T-cell (primary cell): Measurements from ENCODE around the gene MARCKSL1. TPM values are rescaled to one million over a fixed set of nuclear protein-coding genes. Genes with fewer than 3 reads are reported as not detected.

Experiments
- ATAC-seq, 4 experiments: fragments of 200-7000 bp in 3 of 4; fragments of 150-1000 bp in 1 of 4; cut with Tn5 transposase; replicated peaks in 1 of 4; 1 replicate in 3 of 4; 2 replicates in 1 of 4; pipeline ENCODE4 v1.10.0; 2021; ENCODE audit warnings: moderate library complexity in 3 of 4, mild to moderate bottlenecking in 2 of 4, moderate number of reproducible peaks in 1 of 4
- CTCF ChIA-PET, 2 donors: fragments of 300-600 bp; sonication (Branson Sonifier 250); formaldehyde crosslinking; loops; one replicate each; lab custom pipeline; 2022; ENCODE audit warnings: antibody characterized with exemption in 2 of 2; lab: Charles Lee
- POLR2A ChIA-PET, 2 donors: fragments of 300-600 bp; sonication (Branson Sonifier 250); formaldehyde crosslinking; loops; one replicate each; lab custom pipeline; 2022; ENCODE audit warnings: antibody characterized with exemption in 2 of 2; lab: Charles Lee
- DNase-seq, 35 experiments: peaks; one replicate each; pipeline versions ENCODE4 v3.0.0 to v3.0.0-alpha.2; 2013 to 2023
- H3K27ac ChIP-seq: one replicate; pipeline ENCODE4 v1.5.1; 2013; ENCODE audit warnings: low read length
- H3K27me3 ChIP-seq, 2 experiments: replicated peaks in 1 of 2; 1 replicate in 1 of 2; 2 replicates in 1 of 2; pipeline versions ENCODE4 v1.6.1 to v1.7.0; 2013; ENCODE audit warnings: low read length in 1 of 2, mixed read lengths in 1 of 2; ENCODE audit not compliant: control insufficient read depth in 2 of 2, insufficient read depth in 2 of 2; ENCODE audit errors: extremely low read depth in 1 of 2
- H3K36me3 ChIP-seq, 2 donors: 1 replicate in 1 of 2; 2 replicates in 1 of 2; pipeline versions ENCODE4 v1.6.1 to v1.7.0; 2013; ENCODE audit warnings: low read length in 1 of 2; ENCODE audit not compliant: control insufficient read depth in 2 of 2, insufficient read depth in 1 of 2; ENCODE audit errors: extremely low read depth in 1 of 2
- H3K4me1 ChIP-seq, 2 experiments: 1 replicate in 1 of 2; 2 replicates in 1 of 2; pipeline versions ENCODE4 v1.6.1 to v1.7.0; 2013; ENCODE audit warnings: low read length in 2 of 2, mixed read lengths in 1 of 2; ENCODE audit not compliant: insufficient read depth in 2 of 2, control insufficient read depth in 1 of 2; ENCODE audit errors: extremely low read depth in 1 of 2
- H3K4me3 ChIP-seq, 2 donors: 1 replicate in 1 of 2; 2 replicates in 1 of 2; pipeline versions ENCODE4 v1.5.1 to v1.7.0; 2013; ENCODE audit warnings: mild to moderate bottlenecking in 2 of 2, low read length in 1 of 2, moderate library complexity in 1 of 2; ENCODE audit not compliant: control insufficient read depth in 1 of 2; ENCODE audit errors: extremely low read depth in 1 of 2
- H3K9me3 ChIP-seq: 2 replicates; pipeline ENCODE4 v1.7.0; 2013
- H3K27ac Mint-ChIP-seq, 2 donors: one replicate each; pipeline ENCODE4 v1.8.0; 2020 to 2021; ENCODE audit warnings: mild to moderate bottlenecking in 2 of 2, mixed read lengths in 2 of 2
- H3K27me3 Mint-ChIP-seq, 2 donors: one replicate each; pipeline ENCODE4 v1.8.0; 2021 to 2022; ENCODE audit warnings: mixed read lengths in 2 of 2
- H3K36me3 Mint-ChIP-seq: one replicate; pipeline ENCODE4 v1.8.0; 2021; ENCODE audit warnings: mixed read lengths
- H3K4me1 Mint-ChIP-seq, 3 donors: one replicate each; pipeline ENCODE4 v1.8.0; 2020 to 2022; ENCODE audit warnings: mixed read lengths in 3 of 3, mild to moderate bottlenecking in 1 of 3
- H3K4me3 Mint-ChIP-seq, 3 donors: one replicate each; pipeline ENCODE4 v1.8.0; 2020 to 2022; ENCODE audit warnings: mild to moderate bottlenecking in 3 of 3, mixed read lengths in 3 of 3, moderate library complexity in 3 of 3
- H3K9me3 Mint-ChIP-seq, 3 donors: one replicate each; pipeline ENCODE4 v1.8.0; 2020 to 2022; ENCODE audit warnings: mixed read lengths in 3 of 3
- WGBS: methylation state at CpG from one replicate; pipeline ENCODE4 v1.1.5; 2013; ENCODE audit warnings: missing lambda C conversion rate; ENCODE audit not compliant: insufficient coverage; 5-methylcytosine and 5-hydroxymethylcytosine counted together
- total RNA-seq, 35 experiments: library from RNA in 6 of 35; stranded (reverse) in 6 of 35; fragments of 120-200 nt in 1 of 35; gene quantifications; one replicate each; pipeline versions ENCODE4 v1.2.1 to v1.2.4 and lab custom pipeline; 2013 to 2026

The MARCKSL1 gene
- total RNA-seq, 5 donors from 2014 or later (not counting 1 experiment from before 2014, with no cell fraction given), result 28.1 to 46.5 (median 41.4) TPM

- Mint-ChIP-seq H3K36me3 (no peaks in the 10 kb centered on the region), H3K9me3 (no peaks in the 10 kb centered on the region), H3K4me3 (no peak overlapping the region), H3K27me3 (no peaks in the 10 kb centered on the region), H3K27ac (no peak overlapping the region), H3K4me1 (peaks cover 24 to 43% (median 30%) of the 10 kb centered on the region in 3 donors)
- Histone ChIP-seq H3K27ac (no peak overlapping the region), H3K4me1 (peaks cover under 1 to 20% of the 10 kb centered on the region in 2 experiments), H3K36me3 (no peaks in the 10 kb centered on the region), H3K9me3 (no peaks in the 10 kb centered on the region), H3K27me3 (peaks cover 0 to 8% of the 10 kb centered on the region in 2 experiments), H3K4me3 (no peak overlapping the region)
- CTCF ChIA-PET, result no interaction called here
- ATAC-seq (no peak), DNase-seq (no peak)
- WGBS, result 94% methylated on average over 6 of the region's 10 CpGs
- POLR2A ChIA-PET, result interaction anchor here (0.6 to 0.7 kb wide), 2 partner anchors 11 to 186 kb away, joined by 3 to 6 read pairs; no protein-coding TSS in a partner anchor
These were observed 6.7 kb upstream of the MARCKSL1 start for GRCh38 chr1:32342704-32343103.

- no peak overlapping the region for H3K4me3 ChIP-seq
- H3K9me3 Mint-ChIP-seq, result no peaks in the 10 kb centered on the region
- H3K36me3 Mint-ChIP-seq, result no peaks in the 10 kb centered on the region
- CTCF ChIA-PET, result interaction anchor here (0.5 to 0.6 kb wide), 2 partner anchors 51 to 92 kb away, joined by 4 read pairs; no protein-coding TSS in a partner anchor
- H3K27ac ChIP-seq, result no peak overlapping the region
- POLR2A ChIA-PET, result interaction anchor here in 1 of 2 donors (0.6 kb wide), 1 partner anchor 104 kb away, joined by 3 read pairs; no protein-coding TSS in a partner anchor
- ATAC-seq (no peak), DNase-seq (no peak)
- H3K27me3 ChIP-seq, result peaks cover 0 to 8% of the 10 kb centered on the region in 2 experiments
- H3K4me1 ChIP-seq, result peaks cover 4 to 28% of the 10 kb centered on the region in 2 experiments
- no peaks in the 10 kb centered on the region for H3K36me3 ChIP-seq
- H3K4me1 Mint-ChIP-seq, result peaks cover 31 to 50% (median 38%) of the 10 kb centered on the region in 3 donors
- no peak overlapping the region for H3K27ac Mint-ChIP-seq
- no peaks in the 10 kb centered on the region for H3K27me3 Mint-ChIP-seq
- no peak overlapping the region for H3K4me3 Mint-ChIP-seq
- 83% methylated on average over 5 of the region's 5 CpGs for WGBS
- no peaks in the 10 kb centered on the region for H3K9me3 ChIP-seq
These were observed 5.9 kb upstream of the MARCKSL1 start for GRCh38 chr1:32341971-32342370.

- 96% methylated on average over 10 of the region's 11 CpGs for WGBS
- peaks cover 0 to 8% of the 10 kb centered on the region in 2 experiments for H3K27me3 ChIP-seq
- H3K4me3 ChIP-seq, result no peak overlapping the region
- ATAC-seq (no peak), DNase-seq (no peak)
- Mint-ChIP-seq H3K27ac (no peak overlapping the region), H3K4me3 (no peak overlapping the region), H3K9me3 (no peaks in the 10 kb centered on the region), H3K4me1 (peaks cover 31 to 48% (median 35%) of the 10 kb centered on the region in 3 donors), H3K36me3 (no peaks in the 10 kb centered on the region), H3K27me3 (no peaks in the 10 kb centered on the region)
- peaks cover 11 to 35% of the 10 kb centered on the region in 2 experiments for H3K4me1 ChIP-seq
- ChIA-PET POLR2A (no interaction called here), CTCF (interaction anchor here in 1 of 2 donors (0.6 kb wide), 1 partner anchor 91 kb away, joined by 4 read pairs; no protein-coding TSS in a partner anchor)
- no peaks in the 10 kb centered on the region for H3K9me3 ChIP-seq
- H3K36me3 ChIP-seq, result no peaks in the 10 kb centered on the region
- H3K27ac ChIP-seq, result no peak overlapping the region
These were observed 5.2 kb upstream of the MARCKSL1 start for GRCh38 chr1:32341186-32341757.

DNA sequence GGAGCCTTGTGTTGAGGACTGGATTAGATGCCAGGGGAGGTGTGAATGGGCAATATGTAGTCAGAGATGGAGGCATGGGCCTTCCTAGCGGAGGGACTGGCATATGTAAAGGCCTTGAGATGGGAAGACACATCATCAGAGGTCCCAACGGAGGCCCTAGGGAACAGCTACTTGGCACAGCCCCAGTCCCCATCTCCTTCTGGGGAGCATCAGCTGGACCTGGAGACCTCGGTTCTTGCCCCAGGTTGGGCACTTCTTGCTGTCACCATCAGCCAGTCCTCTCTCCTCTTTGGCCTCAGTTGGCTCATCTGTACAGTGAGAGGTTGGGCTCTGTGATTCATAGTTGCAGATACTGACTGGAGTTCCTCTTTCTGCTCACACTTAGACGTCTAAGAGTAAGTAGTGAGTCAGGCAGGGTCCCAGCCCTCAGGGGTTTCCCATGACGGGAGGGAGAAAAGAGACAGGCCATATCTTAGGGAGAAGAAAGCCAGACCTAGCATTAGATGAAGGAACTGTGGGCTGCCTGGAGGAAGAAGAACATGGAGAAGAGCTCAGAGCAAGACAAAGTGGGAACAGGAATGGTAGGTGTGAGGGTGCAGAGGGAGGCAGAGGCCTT lies 3.4 kb upstream of the MARCKSL1 start:
- H3K27ac ChIP-seq, result no peak overlapping the region
- H3K27ac Mint-ChIP-seq, result peak overlapping the region in 1 of 2 donors; percentile 0

GRCh38 chr1:32338637-32339145 lies 2.7 kb upstream of the MARCKSL1 start:
- Histone ChIP-seq H3K27ac (no peak overlapping the region), H3K9me3 (no peaks in the 10 kb centered on the region), H3K36me3 (no peaks in the 10 kb centered on the region), H3K4me1 (peaks cover 13 to 36% of the 10 kb centered on the region in 2 experiments), H3K27me3 (peaks cover 0 to 5% of the 10 kb centered on the region in 2 experiments), H3K4me3 (no peak overlapping the region)
- Mint-ChIP-seq H3K27me3 (no peaks in the 10 kb centered on the region), H3K4me1 (peaks cover 29 to 47% (median 34%) of the 10 kb centered on the region in 3 donors), H3K36me3 (peaks cover under 1% of the 10 kb centered on the region), H3K9me3 (no peaks in the 10 kb centered on the region), H3K4me3 (no peak overlapping the region), H3K27ac (peak overlapping the region; percentile 33 to 44)
- ATAC-seq, result no peak
- DNase-seq, result no peak
- POLR2A ChIA-PET, result no interaction called here
- CTCF ChIA-PET, result no interaction called here
- WGBS, result 90% methylated on average over 9 of the region's 14 CpGs

More for the DNA sequence above, 3.4 kb upstream of the MARCKSL1 start:
- Histone ChIP-seq H3K9me3 (no peaks in the 10 kb centered on the region), H3K36me3 (no peaks in the 10 kb centered on the region), H3K4me1 (peaks cover 11 to 30% of the 10 kb centered on the region in 2 experiments), H3K27me3 (peaks cover 0 to 5% of the 10 kb centered on the region in 2 experiments), H3K4me3 (no peak overlapping the region)
- ChIA-PET CTCF (no interaction called here), POLR2A (no interaction called here)
- 82% methylated on average over 4 of the region's 5 CpGs for WGBS
- Mint-ChIP-seq H3K27me3 (no peaks in the 10 kb centered on the region), H3K4me3 (peak overlapping the region in 1 of 3 donors; percentile 14), H3K36me3 (no peaks in the 10 kb centered on the region), H3K4me1 (peaks cover 21 to 39% (median 26%) of the 10 kb centered on the region in 3 donors), H3K9me3 (no peaks in the 10 kb centered on the region)
- no peak for ATAC-seq
- no peak for DNase-seq

DNA sequence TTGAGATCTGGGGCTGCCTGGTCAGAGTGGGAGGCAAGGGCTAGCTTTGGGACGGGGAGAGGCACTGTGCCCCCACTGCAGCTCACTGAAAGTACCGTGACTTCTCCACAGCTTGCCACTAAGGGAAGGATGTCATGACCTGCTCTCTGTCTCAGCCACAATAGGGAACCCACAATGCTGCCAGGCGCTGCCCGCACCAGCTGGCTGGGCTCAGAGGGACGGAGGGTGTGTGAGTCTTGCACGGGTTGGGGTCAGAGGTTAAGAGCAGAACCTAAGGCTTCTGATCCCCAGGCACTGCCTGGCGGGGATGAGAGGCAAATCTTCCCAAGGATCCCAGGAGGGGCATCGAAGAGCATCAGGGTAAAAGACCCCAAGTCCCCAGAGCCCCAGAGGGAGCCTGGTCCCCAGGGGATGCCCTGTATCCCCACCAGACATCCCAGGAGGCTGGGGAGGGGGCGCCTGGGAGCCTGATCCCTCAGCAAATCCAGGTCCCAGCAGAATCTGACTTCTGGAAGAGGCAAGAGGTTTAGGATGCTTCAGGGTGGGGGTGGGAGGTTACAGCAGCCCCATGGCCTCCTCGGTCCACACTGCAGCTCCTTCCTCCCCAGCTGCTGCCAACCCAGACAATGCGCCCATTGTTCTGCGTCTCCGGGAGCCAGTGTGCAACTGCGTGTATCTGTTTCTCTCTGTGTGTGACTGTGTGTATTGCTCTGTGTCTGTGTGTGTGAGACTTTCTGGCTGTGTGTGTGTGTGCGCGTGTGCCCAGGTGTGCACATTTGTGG lies 2.0 kb upstream of the MARCKSL1 start:
- H3K27ac Mint-ChIP-seq, result peak overlapping the region; percentile 33 to 44
- H3K27ac ChIP-seq, result no peak overlapping the region
- no peak for ATAC-seq

More for the DNA sequence above, 2.0 kb upstream of the MARCKSL1 start:
- peaks cover 35 to 46% (median 38%) of the 10 kb centered on the region in 3 donors for H3K4me1 Mint-ChIP-seq
- WGBS, result 96% methylated on average over 4 of the region's 16 CpGs
- peak overlapping the region in 1 of 3 donors; percentile 68 for H3K4me3 Mint-ChIP-seq
- Histone ChIP-seq H3K27me3 (peaks cover 0 to 5% of the 10 kb centered on the region in 2 experiments), H3K36me3 (no peaks in the 10 kb centered on the region), H3K9me3 (no peaks in the 10 kb centered on the region), H3K4me1 (peaks cover 16 to 36% of the 10 kb centered on the region in 2 experiments), H3K4me3 (no peak overlapping the region)
- DNase-seq, result peak in 7 of 35 experiments; percentile 16 to 52 (median 25)
- no peaks in the 10 kb centered on the region for H3K9me3 Mint-ChIP-seq
- ChIA-PET CTCF (no interaction called here), POLR2A (interaction anchor here (0.6 to 0.8 kb wide), 2 partner anchors 38 to 56 kb away, joined by 3 to 5 read pairs; partner anchors contain the start of gene BSDC1 (in 1 of the 2))
- H3K36me3 Mint-ChIP-seq, result peaks cover 3% of the 10 kb centered on the region
- no peaks in the 10 kb centered on the region for H3K27me3 Mint-ChIP-seq
